Nephron progenitor cell (in vitro differentiated cells): Measurements from ENCODE around the gene ST7.

Experiments used
- DNase-seq: peaks from one replicate; pipeline ENCODE4 v3.0.0; 2021
- H3K27ac Mint-ChIP-seq: 2 replicates; pipeline ENCODE4 v1.8.0; 2021; ENCODE audit warnings: mild to moderate bottlenecking, moderate library complexity, mixed read lengths
- H3K27me3 Mint-ChIP-seq: 2 replicates; pipeline ENCODE4 v1.8.0; 2021; ENCODE audit warnings: mild to moderate bottlenecking, low read depth, mixed read lengths; ENCODE audit not compliant: poor library complexity
- H3K36me3 Mint-ChIP-seq: 2 replicates; pipeline ENCODE4 v1.8.0; 2021; ENCODE audit warnings: low read depth, mixed read lengths
- H3K4me1 Mint-ChIP-seq: 2 replicates; pipeline ENCODE4 v1.8.0; 2021; ENCODE audit warnings: mixed read lengths
- H3K4me3 Mint-ChIP-seq: 2 replicates; pipeline ENCODE4 v1.8.0; 2021; ENCODE audit warnings: mild to moderate bottlenecking, moderate library complexity, mixed read lengths
- H3K9me3 Mint-ChIP-seq: 2 replicates; pipeline ENCODE4 v1.8.0; 2021; ENCODE audit warnings: mild to moderate bottlenecking, moderate library complexity, mixed read lengths
- TF ChIP-seq, protein P1 (sequence below): fragments of 200-600 bp; sonication (generic); IDR thresholded peaks from 2 replicates; pipeline ENCODE4 v1.5.0; 2021; ENCODE audit warnings: antibody characterized with exemption

The ST7 gene

DNA sequence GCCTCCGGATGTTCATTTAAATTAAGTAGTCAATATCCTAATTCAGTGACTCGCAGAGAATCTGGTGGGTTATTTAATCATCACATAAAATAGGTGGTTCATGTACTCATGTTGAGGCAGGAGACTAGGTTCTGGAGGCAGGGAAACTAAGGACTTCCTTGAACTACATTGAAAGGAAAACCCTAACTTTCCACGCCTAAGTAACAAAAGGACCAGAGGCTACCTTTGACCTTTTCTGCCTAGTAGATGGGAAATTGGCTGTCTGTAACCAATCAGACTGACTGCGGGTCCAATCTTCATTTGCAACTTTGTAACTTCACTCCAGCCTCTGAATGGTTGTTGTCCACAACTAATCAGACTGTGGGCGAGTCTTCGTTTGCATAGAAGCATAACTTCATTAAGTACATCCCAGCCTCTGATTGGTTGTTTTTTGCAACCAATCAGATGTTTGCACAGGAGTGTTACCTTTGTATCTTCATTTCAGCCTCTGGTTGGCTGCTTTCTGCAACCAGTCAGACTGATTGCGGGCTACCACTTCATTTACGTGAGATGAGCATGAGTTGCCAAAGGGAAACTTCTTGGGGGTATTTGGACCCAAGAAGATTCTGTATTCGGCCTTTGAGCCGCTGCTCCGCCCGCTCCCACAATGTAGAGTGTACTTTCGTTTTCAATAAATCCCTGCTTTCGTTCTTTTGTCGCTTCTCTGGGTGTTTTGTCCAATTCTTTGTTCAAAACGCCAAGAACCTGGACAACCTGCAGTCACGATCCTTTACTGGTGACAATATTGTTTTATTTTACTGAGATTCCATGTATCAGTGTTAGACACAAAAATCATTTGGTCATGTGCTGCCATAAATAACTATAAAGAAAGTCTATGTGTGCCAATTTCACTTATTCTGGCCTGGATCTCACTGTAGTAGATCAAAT lies 1.7 kb upstream of the ST7 start:
- DNase-seq: no peak
- Mint-ChIP-seq H3K27me3 (peaks cover 4% of the 10 kb centered on the region), H3K4me1 (peaks cover 47% of the 10 kb centered on the region), H3K27ac (no peak overlapping the region), H3K9me3 (no peaks in the 10 kb centered on the region), H3K36me3 (peaks cover 1% of the 10 kb centered on the region), H3K4me3 (peak overlapping the region; percentile 31)
- TF ChIP-seq, protein P1, sequence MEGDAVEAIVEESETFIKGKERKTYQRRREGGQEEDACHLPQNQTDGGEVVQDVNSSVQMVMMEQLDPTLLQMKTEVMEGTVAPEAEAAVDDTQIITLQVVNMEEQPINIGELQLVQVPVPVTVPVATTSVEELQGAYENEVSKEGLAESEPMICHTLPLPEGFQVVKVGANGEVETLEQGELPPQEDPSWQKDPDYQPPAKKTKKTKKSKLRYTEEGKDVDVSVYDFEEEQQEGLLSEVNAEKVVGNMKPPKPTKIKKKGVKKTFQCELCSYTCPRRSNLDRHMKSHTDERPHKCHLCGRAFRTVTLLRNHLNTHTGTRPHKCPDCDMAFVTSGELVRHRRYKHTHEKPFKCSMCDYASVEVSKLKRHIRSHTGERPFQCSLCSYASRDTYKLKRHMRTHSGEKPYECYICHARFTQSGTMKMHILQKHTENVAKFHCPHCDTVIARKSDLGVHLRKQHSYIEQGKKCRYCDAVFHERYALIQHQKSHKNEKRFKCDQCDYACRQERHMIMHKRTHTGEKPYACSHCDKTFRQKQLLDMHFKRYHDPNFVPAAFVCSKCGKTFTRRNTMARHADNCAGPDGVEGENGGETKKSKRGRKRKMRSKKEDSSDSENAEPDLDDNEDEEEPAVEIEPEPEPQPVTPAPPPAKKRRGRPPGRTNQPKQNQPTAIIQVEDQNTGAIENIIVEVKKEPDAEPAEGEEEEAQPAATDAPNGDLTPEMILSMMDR: no peak

DNA sequence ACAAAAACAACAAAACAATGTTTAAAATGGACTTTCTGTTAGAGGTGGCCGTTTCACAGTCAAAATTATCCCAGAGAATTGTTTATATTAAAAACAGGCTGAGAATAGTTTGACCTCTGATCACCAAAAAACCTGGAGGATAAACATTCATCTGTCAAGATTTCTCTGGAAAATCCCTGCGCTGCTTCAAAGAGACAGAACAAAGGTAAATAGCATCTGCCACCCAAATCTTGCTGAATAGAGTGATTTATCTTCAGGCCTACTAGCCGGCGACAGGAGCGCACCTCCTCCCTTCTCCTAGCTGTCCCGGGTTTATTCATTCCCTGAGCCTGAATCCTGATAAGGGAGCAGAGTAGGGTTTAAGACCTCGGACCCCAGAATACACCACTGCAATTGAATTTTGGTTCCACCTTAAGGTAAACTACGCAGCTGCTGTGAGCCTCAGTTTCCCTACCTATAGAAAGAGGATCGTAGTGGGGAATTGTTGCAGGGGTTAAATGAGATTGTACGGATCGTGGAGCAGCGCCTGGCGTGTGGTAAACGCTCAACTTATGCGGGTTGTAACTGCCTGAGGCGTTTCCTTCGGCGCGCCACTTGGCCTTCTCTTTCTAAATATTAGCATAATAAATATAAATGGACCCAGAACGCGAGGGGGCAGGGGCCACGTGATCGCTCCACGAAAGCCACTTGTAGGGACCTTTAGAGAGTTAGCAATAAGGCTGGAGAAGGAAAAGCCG lies 498 bp upstream of the ST7 start:
- peak; percentile 20 for DNase-seq
- peaks cover 49% of the 10 kb centered on the region for H3K4me1 Mint-ChIP-seq
- peaks cover 4% of the 10 kb centered on the region for H3K36me3 Mint-ChIP-seq
- peak overlapping the region; percentile 89 for H3K4me3 Mint-ChIP-seq
- peaks cover 4% of the 10 kb centered on the region for H3K27me3 Mint-ChIP-seq
- no peaks in the 10 kb centered on the region for H3K9me3 Mint-ChIP-seq
- peak overlapping the region; percentile 96 for H3K27ac Mint-ChIP-seq
- TF ChIP-seq, protein P1: no peak

DNA sequence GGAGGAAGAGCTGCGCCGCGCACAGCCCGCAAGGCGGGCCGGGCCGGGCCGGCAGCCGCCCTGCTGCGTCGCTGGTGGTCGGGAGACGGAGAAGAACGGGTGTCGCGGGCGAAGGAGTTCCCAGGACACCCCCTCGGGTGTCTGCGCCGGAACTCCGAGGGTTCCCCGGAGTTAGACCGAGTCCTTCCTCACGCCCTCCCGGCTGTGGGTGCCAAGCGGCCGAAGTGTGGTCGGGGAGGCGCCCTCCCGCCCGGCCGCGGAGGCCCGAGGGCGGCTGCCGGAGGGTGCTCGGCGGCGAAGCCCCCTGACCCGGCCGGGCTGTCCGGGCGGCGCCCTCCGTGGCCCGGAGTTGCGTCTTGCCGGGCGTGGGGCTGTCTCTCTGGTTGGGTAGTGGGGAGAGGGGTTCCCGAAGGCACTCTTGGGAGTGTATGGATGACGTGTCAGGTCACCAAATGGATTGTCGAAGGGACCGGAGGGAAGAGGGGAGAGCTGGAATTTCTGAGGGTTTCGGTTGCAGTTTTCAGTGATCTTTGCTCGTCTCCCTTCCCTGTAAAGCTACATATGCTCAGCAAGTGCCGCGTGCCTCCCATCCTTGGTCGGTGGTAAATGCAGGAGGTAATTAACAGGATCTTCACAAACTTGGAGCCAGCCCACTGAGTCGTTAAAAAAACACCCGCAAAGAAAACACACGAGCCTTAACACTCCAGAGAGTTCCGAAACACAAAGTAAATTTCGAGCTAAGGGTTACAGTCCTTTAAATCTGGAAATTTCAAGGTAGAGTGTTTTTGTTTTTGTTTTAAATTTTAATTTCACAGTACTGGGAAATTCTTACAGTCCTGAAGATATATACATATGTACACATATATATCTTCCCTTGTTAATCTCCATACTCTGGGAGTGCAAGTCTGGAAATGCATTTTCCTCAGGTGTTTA lies 871 bp downstream of the ST7 start:
- H3K4me3 Mint-ChIP-seq: peak overlapping the region; percentile 95
- peaks cover 52% of the 10 kb centered on the region for H3K4me1 Mint-ChIP-seq
- TF ChIP-seq, protein P1: no peak
- peak overlapping the region; percentile 99 for H3K27ac Mint-ChIP-seq
- no peaks in the 10 kb centered on the region for H3K9me3 Mint-ChIP-seq
- peaks cover 4% of the 10 kb centered on the region for H3K36me3 Mint-ChIP-seq
- no peaks in the 10 kb centered on the region for H3K27me3 Mint-ChIP-seq
- peak; percentile 61 for DNase-seq

DNA sequence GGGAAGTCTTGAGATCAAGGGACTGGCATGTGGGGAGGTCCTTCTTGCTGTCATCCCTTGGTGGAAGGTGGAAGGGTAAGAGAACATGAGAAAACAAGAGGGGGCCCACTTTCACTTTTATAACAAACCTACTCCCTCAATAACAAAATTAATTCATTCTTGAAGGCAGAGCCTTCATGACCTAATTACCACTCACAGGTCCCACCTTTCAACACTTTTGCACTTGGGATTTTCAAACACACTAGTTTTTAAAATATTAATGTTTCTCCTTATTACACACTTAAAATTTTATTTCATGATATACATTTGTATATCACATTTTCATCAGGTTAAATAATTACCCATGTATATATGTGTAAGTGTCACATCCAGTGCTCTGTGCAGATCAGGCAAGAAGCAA lies 2.0 kb downstream of the ST7 start:
- peak overlapping the region; percentile 95 for H3K4me3 Mint-ChIP-seq
- H3K27me3 Mint-ChIP-seq: no peaks in the 10 kb centered on the region
- DNase-seq: no peak
- H3K36me3 Mint-ChIP-seq: peaks cover 4% of the 10 kb centered on the region
- TF ChIP-seq, protein P1: no peak
- H3K4me1 Mint-ChIP-seq: peaks cover 51% of the 10 kb centered on the region
- H3K9me3 Mint-ChIP-seq: no peaks in the 10 kb centered on the region
- H3K27ac Mint-ChIP-seq: no peak overlapping the region

DNA sequence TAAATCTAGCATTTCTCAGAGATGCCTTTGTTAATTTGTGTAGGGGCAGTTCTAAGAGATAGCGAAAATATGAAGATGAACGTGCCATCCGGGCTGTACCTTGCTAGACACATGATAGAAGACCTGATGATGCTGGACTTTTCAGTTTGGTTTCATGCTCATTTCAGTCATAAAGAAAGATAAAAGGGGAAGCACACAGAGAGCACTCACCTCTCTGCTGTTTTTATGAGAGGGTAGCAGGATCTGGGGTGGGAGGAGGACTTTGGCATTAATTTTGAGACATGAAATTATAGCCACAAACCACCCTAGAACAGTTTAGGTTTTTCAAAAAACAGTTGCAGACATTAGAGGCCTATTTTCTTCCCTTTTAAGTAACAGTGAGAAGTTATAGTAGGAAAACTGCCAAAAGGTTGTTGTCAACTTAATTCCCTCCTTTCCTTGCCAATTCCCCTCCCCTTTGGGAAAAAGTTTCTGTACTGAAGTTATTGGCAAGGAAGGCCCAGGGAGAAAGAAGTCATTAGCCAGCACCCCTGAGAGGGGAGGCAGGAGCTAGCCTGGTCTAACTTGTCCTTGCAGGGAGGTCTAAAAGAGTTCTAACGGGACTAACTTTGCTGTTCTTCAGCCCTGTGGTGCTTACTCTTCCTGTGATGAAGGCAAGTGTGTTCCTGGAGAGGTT lies 2.6 kb downstream of the ST7 start:
- Mint-ChIP-seq H3K36me3 (peaks cover 9% of the 10 kb centered on the region), H3K27ac (peak overlapping the region; percentile 44), H3K4me3 (peak overlapping the region; percentile 95), H3K27me3 (no peaks in the 10 kb centered on the region), H3K4me1 (peaks cover 49% of the 10 kb centered on the region), H3K9me3 (peaks cover 3% of the 10 kb centered on the region)
- no peak for DNase-seq
- TF ChIP-seq, protein P1: no peak
